ENCODE results near the gene PARP6. TPM values are rescaled to one million over a fixed set of nuclear protein-coding genes. Genes with fewer than 3 reads are reported as not detected.

The PARP6 gene
- total and polyA plus RNA-seq, 9 of the 15 experiments (the other 6 are each of a cell fraction or from before 2014, with no cell fraction given), result 14.8 to 83.2 (median 28.3) TPM

DNA sequence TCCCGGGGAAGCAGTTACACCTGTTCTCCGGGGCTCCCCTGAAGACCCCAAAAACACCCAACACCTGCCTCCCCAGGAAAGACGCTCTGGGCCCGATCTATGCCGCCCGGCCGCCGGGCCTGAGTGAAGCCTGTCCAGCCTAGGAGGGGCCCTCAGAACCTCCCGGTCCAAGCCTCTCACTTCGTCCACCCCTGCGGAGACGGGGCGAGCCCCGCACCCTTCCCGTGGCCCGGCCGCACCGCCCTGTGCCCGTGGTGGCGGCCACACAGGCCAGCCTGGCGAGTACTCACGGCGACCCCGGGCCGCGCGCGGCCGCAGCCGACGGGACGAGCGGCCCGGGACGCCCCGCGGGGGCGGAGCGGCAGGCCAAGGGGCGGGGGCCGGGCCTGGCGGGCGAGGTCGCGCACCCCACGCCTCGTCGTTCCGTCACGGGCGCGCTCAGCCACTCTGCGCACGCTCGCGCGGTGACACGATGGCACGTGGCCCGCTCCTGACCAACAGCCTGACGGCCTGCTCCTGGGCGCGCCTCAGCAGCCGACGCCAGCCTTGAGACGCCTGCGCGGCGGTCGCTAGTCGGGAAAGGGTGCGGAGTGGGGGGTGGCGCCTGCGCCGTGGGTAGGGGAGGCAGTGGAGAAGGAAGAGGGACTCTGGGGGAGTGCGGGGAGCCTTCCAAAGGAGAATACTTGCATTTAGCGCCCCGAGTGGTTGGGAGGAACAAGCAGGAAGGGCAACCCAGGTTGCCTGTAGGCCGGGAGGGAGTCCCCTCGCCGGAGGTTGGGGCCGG, at the start of gene PARP6 (continued):
- TF ChIP-seq, protein P1, sequence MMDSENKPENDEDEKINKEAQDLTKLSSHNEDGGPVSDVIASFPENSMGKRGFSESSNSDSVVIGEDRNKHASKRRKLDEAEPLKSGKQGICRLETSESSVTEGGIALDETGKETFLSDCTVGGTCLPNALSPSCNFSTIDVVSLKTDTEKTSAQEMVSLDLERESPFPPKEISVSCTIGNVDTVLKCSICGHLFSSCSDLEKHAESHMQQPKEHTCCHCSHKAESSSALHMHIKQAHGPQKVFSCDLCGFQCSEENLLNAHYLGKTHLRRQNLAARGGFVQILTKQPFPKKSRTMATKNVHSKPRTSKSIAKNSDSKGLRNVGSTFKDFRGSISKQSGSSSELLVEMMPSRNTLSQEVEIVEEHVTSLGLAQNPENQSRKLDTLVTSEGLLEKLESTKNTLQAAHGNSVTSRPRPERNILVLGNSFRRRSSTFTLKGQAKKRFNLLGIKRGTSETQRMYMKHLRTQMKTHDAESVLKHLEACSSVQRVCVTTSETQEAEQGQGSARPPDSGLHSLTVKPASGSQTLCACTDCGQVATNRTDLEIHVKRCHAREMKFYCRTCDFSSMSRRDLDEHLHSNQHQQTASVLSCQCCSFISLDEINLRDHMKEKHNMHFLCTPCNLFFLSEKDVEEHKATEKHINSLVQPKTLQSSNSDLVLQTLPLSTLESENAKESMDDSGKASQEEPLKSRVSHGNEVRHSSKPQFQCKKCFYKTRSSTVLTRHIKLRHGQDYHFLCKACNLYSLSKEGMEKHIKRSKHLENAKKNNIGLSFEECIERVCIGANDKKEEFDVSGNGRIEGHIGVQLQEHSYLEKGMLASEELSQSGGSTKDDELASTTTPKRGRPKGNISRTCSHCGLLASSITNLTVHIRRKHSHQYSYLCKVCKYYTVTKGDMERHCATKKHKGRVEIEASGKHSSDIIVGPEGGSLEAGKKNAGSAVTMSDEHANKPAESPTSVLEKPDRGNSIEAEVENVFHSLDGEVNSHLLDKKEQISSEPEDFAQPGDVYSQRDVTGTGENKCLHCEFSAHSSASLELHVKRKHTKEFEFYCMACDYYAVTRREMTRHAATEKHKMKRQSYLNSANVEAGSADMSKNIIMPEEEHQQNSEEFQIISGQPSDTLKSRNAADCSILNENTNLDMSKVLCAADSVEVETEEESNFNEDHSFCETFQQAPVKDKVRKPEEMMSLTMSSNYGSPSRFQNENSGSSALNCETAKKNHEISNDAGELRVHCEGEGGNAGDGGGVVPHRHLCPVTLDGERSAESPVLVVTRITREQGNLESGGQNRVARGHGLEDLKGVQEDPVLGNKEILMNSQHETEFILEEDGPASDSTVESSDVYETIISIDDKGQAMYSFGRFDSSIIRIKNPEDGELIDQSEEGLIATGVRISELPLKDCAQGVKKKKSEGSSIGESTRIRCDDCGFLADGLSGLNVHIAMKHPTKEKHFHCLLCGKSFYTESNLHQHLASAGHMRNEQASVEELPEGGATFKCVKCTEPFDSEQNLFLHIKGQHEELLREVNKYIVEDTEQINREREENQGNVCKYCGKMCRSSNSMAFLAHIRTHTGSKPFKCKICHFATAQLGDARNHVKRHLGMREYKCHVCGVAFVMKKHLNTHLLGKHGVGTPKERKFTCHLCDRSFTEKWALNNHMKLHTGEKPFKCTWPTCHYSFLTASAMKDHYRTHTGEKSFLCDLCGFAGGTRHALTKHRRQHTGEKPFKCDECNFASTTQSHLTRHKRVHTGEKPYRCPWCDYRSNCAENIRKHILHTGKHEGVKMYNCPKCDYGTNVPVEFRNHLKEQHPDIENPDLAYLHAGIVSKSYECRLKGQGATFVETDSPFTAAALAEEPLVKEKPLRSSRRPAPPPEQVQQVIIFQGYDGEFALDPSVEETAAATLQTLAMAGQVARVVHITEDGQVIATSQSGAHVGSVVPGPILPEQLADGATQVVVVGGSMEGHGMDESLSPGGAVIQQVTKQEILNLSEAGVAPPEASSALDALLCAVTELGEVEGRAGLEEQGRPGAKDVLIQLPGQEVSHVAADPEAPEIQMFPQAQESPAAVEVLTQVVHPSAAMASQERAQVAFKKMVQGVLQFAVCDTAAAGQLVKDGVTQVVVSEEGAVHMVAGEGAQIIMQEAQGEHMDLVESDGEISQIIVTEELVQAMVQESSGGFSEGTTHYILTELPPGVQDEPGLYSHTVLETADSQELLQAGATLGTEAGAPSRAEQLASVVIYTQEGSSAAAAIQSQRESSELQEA (IDR thresholded peaks at IDR 0.05; ENCODE audit: low read depth), result no peak
- no peak for TF ChIP-seq HNRNPUL1 (IDR thresholded peaks at IDR 0.05; ENCODE audit: low read length)
- peak; percentile 59 for TF ChIP-seq TAF1 (IDR thresholded peaks at IDR 0.05; ENCODE audit: control insufficient read depth, extremely low read depth, insufficient read depth, low read length, severe bottlenecking)
- no peak for TF ChIP-seq ZNF436 (CRISPR knock-in tag; IDR thresholded peaks at IDR 0.05)
- peak; percentile 92 for TF ChIP-seq CTBP1 (IDR thresholded peaks at IDR 0.05; ENCODE audit: borderline replicate concordance)
- no peak for TF ChIP-seq HDAC3 (IDR thresholded peaks at IDR 0.05; ENCODE audit: borderline replicate concordance, partially characterized antibody)
- no peak for TF ChIP-seq DDX20 (tag; IDR thresholded peaks at IDR 0.05; ENCODE audit: low read depth)
- no peak for TF ChIP-seq RBM39 (optimal IDR thresholded peaks at IDR 0.05; ENCODE audit: low read depth, low read length)
- TF ChIP-seq, protein P2, sequence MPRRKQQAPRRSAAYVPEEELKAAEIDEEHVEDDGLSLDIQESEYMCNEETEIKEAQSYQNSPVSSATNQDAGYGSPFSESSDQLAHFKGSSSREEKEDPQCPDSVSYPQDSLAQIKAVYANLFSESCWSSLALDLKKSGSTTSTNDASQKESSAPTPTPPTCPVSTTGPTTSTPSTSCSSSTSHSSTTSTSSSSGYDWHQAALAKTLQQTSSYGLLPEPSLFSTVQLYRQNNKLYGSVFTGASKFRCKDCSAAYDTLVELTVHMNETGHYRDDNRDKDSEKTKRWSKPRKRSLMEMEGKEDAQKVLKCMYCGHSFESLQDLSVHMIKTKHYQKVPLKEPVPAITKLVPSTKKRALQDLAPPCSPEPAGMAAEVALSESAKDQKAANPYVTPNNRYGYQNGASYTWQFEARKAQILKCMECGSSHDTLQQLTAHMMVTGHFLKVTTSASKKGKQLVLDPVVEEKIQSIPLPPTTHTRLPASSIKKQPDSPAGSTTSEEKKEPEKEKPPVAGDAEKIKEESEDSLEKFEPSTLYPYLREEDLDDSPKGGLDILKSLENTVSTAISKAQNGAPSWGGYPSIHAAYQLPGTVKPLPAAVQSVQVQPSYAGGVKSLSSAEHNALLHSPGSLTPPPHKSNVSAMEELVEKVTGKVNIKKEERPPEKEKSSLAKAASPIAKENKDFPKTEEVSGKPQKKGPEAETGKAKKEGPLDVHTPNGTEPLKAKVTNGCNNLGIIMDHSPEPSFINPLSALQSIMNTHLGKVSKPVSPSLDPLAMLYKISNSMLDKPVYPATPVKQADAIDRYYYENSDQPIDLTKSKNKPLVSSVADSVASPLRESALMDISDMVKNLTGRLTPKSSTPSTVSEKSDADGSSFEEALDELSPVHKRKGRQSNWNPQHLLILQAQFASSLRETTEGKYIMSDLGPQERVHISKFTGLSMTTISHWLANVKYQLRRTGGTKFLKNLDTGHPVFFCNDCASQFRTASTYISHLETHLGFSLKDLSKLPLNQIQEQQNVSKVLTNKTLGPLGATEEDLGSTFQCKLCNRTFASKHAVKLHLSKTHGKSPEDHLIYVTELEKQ (CRISPR knock-in tag; IDR thresholded peaks at IDR 0.05), result no peak
- TF ChIP-seq HDAC8 (tag; IDR thresholded peaks at IDR 0.05), result no peak
- no peak for TF ChIP-seq HMG20A (CRISPR knock-in tag; conservative IDR thresholded peaks at IDR 0.05)
- TF ChIP-seq ZNF174 (CRISPR knock-in tag; IDR thresholded peaks at IDR 0.05), result no peak
- peak; percentile 66 for TF ChIP-seq POLR2A (conservative IDR thresholded peaks at IDR 0.05)
- no peak for TF ChIP-seq CBX8 (IDR thresholded peaks at IDR 0.05; ENCODE audit: borderline replicate concordance, extremely low read depth, low read depth, low read length, poor library complexity, severe bottlenecking)
- TF ChIP-seq ZNF146 (CRISPR knock-in tag; IDR thresholded peaks at IDR 0.05; ENCODE audit: unreplicated experiment), result no peak
- TF ChIP-seq RBM34 (IDR thresholded peaks at IDR 0.05; ENCODE audit: borderline replicate concordance, insufficient read depth, low read length), result 0 out of 2 replicates have a peak, but pooled peaks have one; percentile 64
